SJCRH30 (cell line): ENCODE results near the gene PTBP3. TPM values are rescaled to one million over a fixed set of nuclear protein-coding genes. Genes with fewer than 3 reads are reported as not detected.
A peak's percentile ranks its signal among the peaks of the same experiment; 100 is the strongest.
"Not testable (repeated sequence)": the region's sequence is repeated elsewhere in the genome, so short reads cannot be mapped to it uniquely, and the experiment has no call there.

ENCODE experiments used
- DNase-seq, 2 experiments: peaks; one replicate each; pipeline ENCODE4 v3.0.0-alpha.2; 2015 to 2020
- H3K27ac ChIP-seq: fragments of 250-450 bp; sonication (Bioruptor Pico); 2 replicates; pipeline ENCODE4 v1.5.1; 2020; ENCODE audit warnings: mild to moderate bottlenecking, moderate library complexity
- H3K27me3 ChIP-seq: fragments of 250-450 bp; sonication (Bioruptor Pico); 2 replicates; pipeline ENCODE4 v1.5.1; 2020; ENCODE audit warnings: mild to moderate bottlenecking, moderate library complexity
- H3K36me3 ChIP-seq: fragments of 250-450 bp; sonication (Bioruptor Pico); 2 replicates; pipeline ENCODE4 v1.5.1; 2020; ENCODE audit warnings: mild to moderate bottlenecking, moderate library complexity
- H3K4me1 ChIP-seq: fragments of 250-450 bp; sonication (Bioruptor Pico); 2 replicates; pipeline ENCODE4 v1.5.1; 2020; ENCODE audit warnings: mild to moderate bottlenecking, moderate library complexity
- H3K4me3 ChIP-seq: fragments of 250-450 bp; sonication (Bioruptor Pico); 2 replicates; pipeline ENCODE4 v1.5.1; 2020; ENCODE audit warnings: mild to moderate bottlenecking, moderate library complexity
- H3K9me3 ChIP-seq: fragments of 250-450 bp; sonication (Bioruptor Pico); replicated peaks from 2 replicates; pipeline ENCODE4 v1.5.1; 2020; ENCODE audit warnings: mild to moderate bottlenecking, moderate library complexity
- total RNA-seq: library from RNA; depleted of rRNA; stranded (reverse); fragments of >200 nt; shearing (Covaris generic); gene quantifications from 2 replicates; pipeline ENCODE4 v1.2.3, GENCODE V29; 2014

Gene PTBP3
- total RNA-seq, 1 experiment from 2014 or later = 73.0 TPM

GRCh38 chr9:112212926-112213325, 120.5 kb downstream of the PTBP3 start:
- no peak overlapping the region for H3K4me3 ChIP-seq
- H3K36me3 ChIP-seq = peaks cover 35% of the 10 kb centered on the region
- DNase-seq = no peak

GRCh38 chr9:112207451-112207850, 126.0 kb downstream of the PTBP3 start:
- Histone ChIP-seq H3K4me3 (no peak overlapping the region), H3K9me3 (peaks cover 25% of the 10 kb centered on the region), H3K4me1 (no peaks in the 10 kb centered on the region; the same call in 1 of the 2 replicates), H3K27me3 (no peaks in the 10 kb centered on the region), H3K27ac (no peak overlapping the region), H3K36me3 (peaks cover 43% of the 10 kb centered on the region)
- DNase-seq = no peak

More at GRCh38 chr9:112212926-112213325, 120.5 kb downstream of the PTBP3 start:
- Histone ChIP-seq H3K4me1 (no peaks in the 10 kb centered on the region), H3K27me3 (no peaks in the 10 kb centered on the region), H3K27ac (no peak overlapping the region), H3K9me3 (0 out of 2 replicates have a peak, but pooled peaks cover 3% of the 10 kb centered on the region)

- no peak for DNase-seq
- H3K27me3 ChIP-seq = no peaks in the 10 kb centered on the region
- peaks cover 17% of the 10 kb centered on the region for H3K36me3 ChIP-seq
- H3K9me3 ChIP-seq = peaks cover 22% of the 10 kb centered on the region
- H3K27ac ChIP-seq = no peak overlapping the region
- H3K4me3 ChIP-seq = no peak overlapping the region
- no peaks in the 10 kb centered on the region; the same call in 1 of the 2 replicates for H3K4me1 ChIP-seq
These were observed 129.9 kb downstream of the PTBP3 start for GRCh38 chr9:112203536-112203935.

GRCh38 chr9:112200711-112201110, 132.7 kb downstream of the PTBP3 start:
- DNase-seq = peak in 1 of 2 experiments; percentile 11
- no peak overlapping the region for H3K27ac ChIP-seq
- no peaks in the 10 kb centered on the region; the same call in 1 of the 2 replicates for H3K4me1 ChIP-seq
- no peaks in the 10 kb centered on the region; the same call in none of the 2 replicates for H3K36me3 ChIP-seq
- H3K4me3 ChIP-seq = no peak overlapping the region
- no peaks in the 10 kb centered on the region for H3K27me3 ChIP-seq
- H3K9me3 ChIP-seq = 0 out of 2 replicates have a peak, but pooled peaks cover 4% of the 10 kb centered on the region

GRCh38 chr9:112198646-112199045, 134.8 kb downstream of the PTBP3 start:
- DNase-seq = no peak
- no peak overlapping the region for H3K27ac ChIP-seq
- H3K4me3 ChIP-seq = no peak overlapping the region
- H3K4me1 ChIP-seq = 0 out of 2 replicates have a peak, but pooled peaks cover 2% of the 10 kb centered on the region
- H3K36me3 ChIP-seq = no peaks in the 10 kb centered on the region; the same call in 1 of the 2 replicates
- H3K9me3 ChIP-seq = no peaks in the 10 kb centered on the region
- no peaks in the 10 kb centered on the region for H3K27me3 ChIP-seq

- no peak overlapping the region for H3K27ac ChIP-seq
- H3K4me3 ChIP-seq = no peak overlapping the region
- no peaks in the 10 kb centered on the region for H3K9me3 ChIP-seq
- no peaks in the 10 kb centered on the region for H3K36me3 ChIP-seq
- no peak for DNase-seq
- H3K27me3 ChIP-seq = no peaks in the 10 kb centered on the region
- H3K4me1 ChIP-seq = 0 out of 2 replicates have a peak, but pooled peaks cover 2% of the 10 kb centered on the region
These were observed 138.4 kb downstream of the PTBP3 start for GRCh38 chr9:112194969-112195431.

- Histone ChIP-seq H3K4me3 (no peak overlapping the region), H3K4me1 (0 out of 2 replicates have a peak, but pooled peaks cover 2% of the 10 kb centered on the region), H3K9me3 (no peaks in the 10 kb centered on the region), H3K27ac (no peak overlapping the region), H3K36me3 (no peaks in the 10 kb centered on the region), H3K27me3 (no peaks in the 10 kb centered on the region)
- DNase-seq = no peak
These were observed 139.7 kb downstream of the PTBP3 start for GRCh38 chr9:112193572-112194288.

GRCh38 chr9:112190320-112190719, 143.1 kb downstream of the PTBP3 start:
- H3K36me3 ChIP-seq, H3K27me3 ChIP-seq, H3K4me1 ChIP-seq, H3K27ac ChIP-seq, H3K4me3 ChIP-seq, DNase-seq, H3K9me3 ChIP-seq: not testable (repeated sequence)

GRCh38 chr9:112188884-112189283, 144.5 kb downstream of the PTBP3 start:
- Histone ChIP-seq H3K4me3 (no peak overlapping the region), H3K4me1 (peaks cover 14% of the 10 kb centered on the region), H3K9me3 (no peaks in the 10 kb centered on the region; the same call in 1 of the 2 replicates), H3K27me3 (no peaks in the 10 kb centered on the region), H3K27ac (no peak overlapping the region), H3K36me3 (no peaks in the 10 kb centered on the region)
- DNase-seq = no peak

- Histone ChIP-seq H3K27ac (no peak overlapping the region), H3K27me3 (no peaks in the 10 kb centered on the region), H3K36me3 (no peaks in the 10 kb centered on the region), H3K9me3 (no peaks in the 10 kb centered on the region; the same call in none of the 2 replicates), H3K4me3 (no peak overlapping the region), H3K4me1 (peaks cover 14% of the 10 kb centered on the region)
- no peak for DNase-seq
These were observed 146.0 kb downstream of the PTBP3 start for GRCh38 chr9:112187404-112187803.

GRCh38 chr9:112186695-112187094, 146.7 kb downstream of the PTBP3 start:
- DNase-seq = no peak
- H3K27me3 ChIP-seq = no peaks in the 10 kb centered on the region
- no peak overlapping the region for H3K27ac ChIP-seq
- H3K9me3 ChIP-seq = no peaks in the 10 kb centered on the region; the same call in none of the 2 replicates
- no peaks in the 10 kb centered on the region for H3K36me3 ChIP-seq
- H3K4me1 ChIP-seq = peaks cover 18% of the 10 kb centered on the region
- no peak overlapping the region for H3K4me3 ChIP-seq

- Histone ChIP-seq H3K36me3 (no peaks in the 10 kb centered on the region), H3K27ac (peak overlapping the region; percentile 45), H3K4me3 (no peak overlapping the region), H3K9me3 (no peaks in the 10 kb centered on the region; the same call in none of the 2 replicates), H3K4me1 (peaks cover 33% of the 10 kb centered on the region), H3K27me3 (no peaks in the 10 kb centered on the region)
- peak; percentile 51 to 78 for DNase-seq
These were observed 148.5 kb downstream of the PTBP3 start for GRCh38 chr9:112184946-112185345.

- DNase-seq = no peak
- no peaks in the 10 kb centered on the region for H3K36me3 ChIP-seq
- H3K27ac ChIP-seq = no peak overlapping the region
- H3K9me3 ChIP-seq = no peaks in the 10 kb centered on the region; the same call in none of the 2 replicates
- no peak overlapping the region for H3K4me3 ChIP-seq
- no peaks in the 10 kb centered on the region for H3K27me3 ChIP-seq
- H3K4me1 ChIP-seq = peaks cover 38% of the 10 kb centered on the region
These were observed 149.2 kb downstream of the PTBP3 start for GRCh38 chr9:112184221-112184620.

GRCh38 chr9:112180387-112180881, 153.0 kb downstream of the PTBP3 start:
- Histone ChIP-seq H3K27ac (peak overlapping the region; percentile 46), H3K9me3 (no peaks in the 10 kb centered on the region; the same call in none of the 2 replicates), H3K4me1 (peaks cover 36% of the 10 kb centered on the region), H3K36me3 (no peaks in the 10 kb centered on the region), H3K27me3 (no peaks in the 10 kb centered on the region), H3K4me3 (no peak overlapping the region)
- DNase-seq = peak; percentile 19 to 53

GRCh38 chr9:112179816-112180215, 153.6 kb downstream of the PTBP3 start:
- Histone ChIP-seq H3K4me1 (peaks cover 29% of the 10 kb centered on the region), H3K27me3 (no peaks in the 10 kb centered on the region), H3K4me3 (no peak overlapping the region), H3K27ac (no peak overlapping the region), H3K9me3 (no peaks in the 10 kb centered on the region; the same call in none of the 2 replicates), H3K36me3 (no peaks in the 10 kb centered on the region)
- peak; percentile 36 to 73 for DNase-seq
